GM12872 (cell line): ENCODE data around the gene TMEM45A.

ENCODE experiments used
- TF ChIP-seq, protein P1 (sequence below): IDR thresholded peaks from 3 replicates; pipeline ENCODE4 v1.5.1; 2011; ENCODE audit warnings: low read depth, mild to moderate bottlenecking, low read length, moderate library complexity; ENCODE audit not compliant: insufficient read depth

The TMEM45A gene

DNA sequence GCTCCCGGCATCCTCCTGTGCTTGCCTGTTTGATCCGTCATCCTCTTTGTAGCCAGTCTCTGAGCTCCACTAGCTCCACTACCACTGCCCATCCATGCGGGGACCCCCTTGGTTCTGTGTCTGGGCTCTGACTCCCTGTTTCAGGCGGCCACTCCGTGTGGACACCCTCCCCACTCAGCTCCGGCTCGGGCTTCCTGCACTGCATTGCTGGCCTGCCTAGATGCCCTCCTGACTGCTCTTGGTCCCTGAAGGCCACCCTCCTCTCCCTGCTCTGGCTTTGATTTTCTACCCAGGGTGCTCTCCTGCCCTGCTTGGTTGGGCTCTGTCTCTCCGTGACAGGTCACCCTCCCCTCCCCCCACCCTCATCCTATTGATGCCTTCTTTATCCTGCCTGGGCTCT lies 112.9 kb downstream of the TMEM45A start:
- TF ChIP-seq, protein P1, sequence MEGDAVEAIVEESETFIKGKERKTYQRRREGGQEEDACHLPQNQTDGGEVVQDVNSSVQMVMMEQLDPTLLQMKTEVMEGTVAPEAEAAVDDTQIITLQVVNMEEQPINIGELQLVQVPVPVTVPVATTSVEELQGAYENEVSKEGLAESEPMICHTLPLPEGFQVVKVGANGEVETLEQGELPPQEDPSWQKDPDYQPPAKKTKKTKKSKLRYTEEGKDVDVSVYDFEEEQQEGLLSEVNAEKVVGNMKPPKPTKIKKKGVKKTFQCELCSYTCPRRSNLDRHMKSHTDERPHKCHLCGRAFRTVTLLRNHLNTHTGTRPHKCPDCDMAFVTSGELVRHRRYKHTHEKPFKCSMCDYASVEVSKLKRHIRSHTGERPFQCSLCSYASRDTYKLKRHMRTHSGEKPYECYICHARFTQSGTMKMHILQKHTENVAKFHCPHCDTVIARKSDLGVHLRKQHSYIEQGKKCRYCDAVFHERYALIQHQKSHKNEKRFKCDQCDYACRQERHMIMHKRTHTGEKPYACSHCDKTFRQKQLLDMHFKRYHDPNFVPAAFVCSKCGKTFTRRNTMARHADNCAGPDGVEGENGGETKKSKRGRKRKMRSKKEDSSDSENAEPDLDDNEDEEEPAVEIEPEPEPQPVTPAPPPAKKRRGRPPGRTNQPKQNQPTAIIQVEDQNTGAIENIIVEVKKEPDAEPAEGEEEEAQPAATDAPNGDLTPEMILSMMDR: no peak

DNA sequence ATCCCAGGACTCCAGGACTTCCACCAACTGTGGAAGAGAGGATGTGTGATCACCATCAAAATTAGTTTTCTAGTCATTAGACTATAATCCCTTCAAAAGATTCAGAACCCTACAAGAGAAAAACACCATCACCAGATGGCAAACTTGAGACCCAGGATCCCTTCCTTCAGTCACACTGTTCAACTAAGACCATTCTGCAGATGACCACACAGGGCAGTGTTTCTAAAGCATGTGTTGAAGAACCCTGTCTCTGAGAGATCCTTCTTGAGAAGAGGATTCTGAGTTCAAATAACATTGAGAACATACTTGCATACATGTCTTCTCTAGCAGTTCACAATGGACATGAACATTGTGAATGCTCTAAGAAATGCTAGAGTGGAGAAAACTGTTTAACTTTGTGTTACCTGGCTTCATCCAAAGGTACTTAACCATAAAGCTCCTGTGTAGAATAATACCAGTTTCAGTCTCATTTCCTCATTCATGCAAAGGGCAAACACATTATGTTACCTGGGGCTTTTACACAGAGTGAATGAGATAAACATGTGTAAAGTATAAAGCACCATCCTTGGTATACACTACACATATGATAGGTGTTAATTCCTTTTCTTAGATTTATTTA lies 114.6 kb downstream of the TMEM45A start:
- TF ChIP-seq, protein P1: peak; percentile 37; the same call in 1 of the 3 replicates

DNA sequence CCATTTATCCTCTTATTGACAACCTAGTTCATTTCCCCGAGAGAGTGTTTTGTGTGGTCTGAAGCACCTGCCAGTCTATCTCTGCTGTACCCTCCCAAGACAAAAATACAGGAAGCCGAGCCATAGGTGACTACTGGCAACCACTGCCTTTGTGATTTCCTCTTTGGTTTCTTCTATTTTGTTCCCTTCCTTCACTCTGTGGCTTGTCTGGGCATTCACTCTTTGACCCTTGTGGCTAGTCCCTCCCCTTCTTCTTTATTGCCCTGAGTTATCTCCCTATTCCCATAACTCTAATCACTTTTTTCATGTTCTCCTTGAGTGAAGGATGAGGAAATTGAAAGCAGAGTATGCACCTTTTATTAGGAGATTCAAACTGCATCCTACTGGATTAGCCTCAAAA lies 116.9 kb downstream of the TMEM45A start, which contains the start of gene ADGRG7:
TSS of gene ADGRG7 (plus strand) at position 297 of the 400 bp plus-strand sequence. CDS start 256 bp downstream, outside the sequence.
- TF ChIP-seq, protein P1: no peak

DNA sequence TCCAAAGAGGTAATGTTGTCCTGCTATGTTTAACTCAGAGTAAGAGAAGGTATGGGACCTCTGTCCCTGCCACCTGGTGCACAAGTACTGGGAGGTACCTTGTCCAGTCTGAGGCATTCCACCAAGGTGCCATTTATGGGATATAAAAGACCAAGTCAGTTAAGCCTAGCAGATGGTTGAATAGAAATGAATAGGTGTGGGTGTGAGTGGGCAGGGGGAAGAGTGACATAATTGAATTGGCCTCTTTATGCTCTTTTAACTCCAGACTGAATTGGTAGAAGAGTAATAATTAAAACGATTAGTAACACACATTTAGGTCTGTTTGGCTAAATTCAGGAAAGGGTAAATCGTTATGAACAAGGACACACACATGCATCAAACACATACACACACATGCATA lies 117.5 kb downstream of the TMEM45A start:
- TF ChIP-seq, protein P1: no peak

DNA sequence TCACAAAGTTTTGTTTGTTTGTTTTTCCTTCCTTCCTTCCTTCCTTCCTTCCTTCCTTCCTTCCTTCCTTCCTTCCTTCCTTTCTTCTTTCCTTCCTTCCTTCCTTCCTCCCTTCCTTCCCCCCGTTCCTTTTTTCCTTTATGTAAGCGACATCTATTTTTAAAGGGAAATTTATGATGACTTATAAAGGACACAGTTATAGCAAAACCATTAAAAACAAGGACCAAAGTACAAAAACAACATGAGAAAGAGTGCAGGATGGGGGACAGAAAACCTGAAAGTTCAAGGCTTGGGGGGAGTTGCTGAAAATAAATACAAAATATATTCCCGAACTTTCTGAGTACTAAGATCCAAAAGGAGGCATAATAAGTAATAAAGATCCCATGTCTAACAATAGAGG lies 118.8 kb downstream of the TMEM45A start:
- TF ChIP-seq, protein P1: no peak

DNA sequence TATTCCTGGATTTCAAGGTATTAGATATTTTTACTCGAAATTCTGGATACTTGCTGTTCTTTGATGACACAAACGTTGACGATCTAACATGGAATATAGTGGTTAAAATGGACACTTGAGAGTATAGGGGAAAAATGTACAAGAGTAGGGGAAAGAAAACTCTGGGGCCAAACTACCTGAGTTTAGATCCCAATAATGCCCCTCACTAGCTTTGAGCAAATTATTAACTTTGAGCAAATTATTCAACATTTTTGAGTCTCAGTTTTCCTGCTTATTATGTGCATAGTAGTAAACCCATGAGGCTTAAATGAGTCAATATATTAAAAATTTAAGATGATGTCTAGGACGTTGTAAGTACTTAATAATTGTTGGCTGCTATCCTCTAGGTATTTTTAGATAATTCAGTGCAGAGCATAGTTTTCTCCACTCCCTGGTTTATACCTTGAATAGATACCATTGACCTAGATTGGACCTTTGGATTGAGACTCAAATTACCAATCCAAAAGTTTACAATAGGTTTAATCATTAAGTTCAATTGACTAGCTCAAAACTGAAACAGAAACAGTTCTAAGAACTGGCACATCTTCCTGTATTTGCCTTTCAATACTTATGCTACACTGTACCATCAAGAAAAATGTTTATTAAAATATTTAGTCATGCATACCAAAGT lies 121.4 kb downstream of the TMEM45A start:
- TF ChIP-seq, protein P1: no peak

DNA sequence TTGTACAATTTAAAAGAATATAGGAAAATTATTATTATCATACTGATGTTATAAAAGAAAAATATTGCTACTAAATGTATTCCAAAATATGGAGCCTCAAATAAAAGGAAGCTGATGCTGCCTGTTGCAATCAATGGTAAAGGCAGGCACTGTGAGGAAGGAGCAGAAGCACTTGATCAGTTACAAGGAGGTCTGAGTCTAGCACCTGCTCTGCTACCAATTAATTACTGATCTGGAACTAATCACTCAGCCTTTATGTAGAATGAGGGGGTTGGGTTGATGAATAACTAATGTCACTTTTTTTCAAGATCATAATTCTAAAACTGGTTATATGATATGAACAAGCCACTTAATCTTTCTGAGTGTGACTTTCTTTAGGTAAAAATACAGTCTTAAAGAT lies 122.5 kb downstream of the TMEM45A start:
- TF ChIP-seq, protein P1: no peak
